Inflammatory macrophage treated with lipopolysaccharide for 1 hour (primary cell): ENCODE measurements around the gene CYS1.

ENCODE experiments used
- DNase-seq, 2 donors: peaks; one replicate each; pipeline ENCODE4 v3.0.0-alpha.2; 2020 to 2022

Gene CYS1

DNA sequence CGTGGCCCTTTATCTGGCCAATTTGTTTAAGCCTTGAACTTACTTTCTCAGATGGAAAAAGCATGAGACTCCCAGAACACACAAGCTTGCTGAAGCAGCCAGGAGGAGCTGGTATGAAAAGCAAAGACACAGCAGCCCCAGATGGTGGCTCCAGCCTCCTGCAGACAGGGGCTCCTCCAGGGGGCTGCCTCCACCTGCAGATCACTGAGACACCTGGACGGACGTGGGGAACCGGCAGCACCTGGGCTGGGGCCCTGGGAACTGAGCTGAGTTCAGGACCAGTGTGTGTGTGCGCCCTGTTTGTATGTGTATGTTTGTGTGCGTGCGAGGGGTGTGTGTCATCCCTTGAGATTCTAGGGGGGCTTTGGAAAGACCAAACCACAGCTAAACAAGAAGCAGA, 8.6 kb downstream of the CYS1 start:
- no peak for DNase-seq

DNA sequence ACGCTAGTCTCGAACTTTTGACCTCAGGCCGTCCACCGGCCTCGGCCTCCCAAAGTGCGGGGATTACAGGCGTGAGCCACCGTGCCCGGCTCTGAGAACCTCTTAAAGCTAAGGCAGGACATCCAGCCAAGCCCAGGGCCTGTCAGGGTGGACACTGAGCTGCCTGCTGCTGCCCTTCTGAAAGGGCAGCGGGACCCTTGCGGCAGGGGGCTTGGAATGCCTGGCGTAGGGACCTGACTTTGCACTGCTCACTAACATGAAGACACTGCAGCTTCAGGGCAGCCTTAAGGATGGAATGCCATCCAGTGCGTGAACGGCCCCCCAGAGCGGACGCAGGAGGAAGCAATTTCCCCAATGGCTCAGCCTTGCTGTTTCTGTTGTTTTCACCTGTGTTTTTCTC, 9.0 kb downstream of the CYS1 start:
- no peak for DNase-seq

GRCh38 chr2:10067881-10068280, 12.3 kb downstream of the CYS1 start:
- no peak for DNase-seq

DNA sequence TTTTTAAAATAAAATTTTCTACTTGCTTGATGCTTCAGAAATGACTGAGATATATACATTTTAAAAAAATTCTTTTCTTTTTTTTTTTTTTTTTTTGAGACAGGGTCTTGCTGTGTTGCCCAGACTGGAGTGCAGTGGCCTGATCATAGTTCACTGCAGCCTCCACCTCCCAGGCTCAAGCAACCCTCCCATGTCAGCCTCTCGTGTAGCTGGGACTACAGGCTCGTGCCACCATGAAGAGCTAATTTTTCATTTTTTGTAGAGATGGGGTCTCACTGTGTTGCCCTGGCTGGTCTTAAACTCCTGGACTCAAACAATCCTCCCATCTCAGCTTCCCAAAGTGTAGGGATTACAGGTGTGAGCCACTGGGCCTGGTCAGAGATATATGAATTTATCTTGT, 12.9 kb downstream of the CYS1 start:
- DNase-seq, result no peak

- DNase-seq, result no peak
Observed at GRCh38 chr2:10065773-10066055, 14.5 kb downstream of the CYS1 start.

GRCh38 chr2:10064932-10065772, 15.1 kb downstream of the CYS1 start:
- no peak for DNase-seq

- no peak for DNase-seq
Observed at GRCh38 chr2:10063566-10063965, 16.6 kb downstream of the CYS1 start.

DNA sequence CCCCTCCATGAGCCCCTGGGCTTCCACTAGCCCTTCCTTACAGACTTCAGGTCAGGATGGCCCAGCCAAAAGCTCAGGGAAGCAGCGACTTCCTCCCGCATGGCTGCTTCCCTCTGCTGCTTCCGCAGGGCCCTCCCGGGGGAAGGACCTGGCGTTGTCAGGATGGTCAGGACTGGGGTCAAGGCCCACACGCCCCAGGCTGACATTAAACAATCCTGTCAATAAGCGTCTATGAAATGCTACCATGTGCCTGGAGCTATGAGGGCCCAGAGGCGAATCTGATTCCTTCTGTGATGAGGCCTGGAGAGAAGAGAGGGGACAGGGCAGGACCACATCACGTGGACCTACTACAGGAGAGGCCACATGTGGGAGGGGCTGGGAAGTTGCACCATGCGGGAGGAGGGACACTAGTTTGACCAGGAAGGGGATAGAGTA, 17.3 kb downstream of the CYS1 start:
- DNase-seq, result no peak

- DNase-seq, result no peak
Observed at GRCh38 chr2:10061221-10061925, 18.8 kb downstream of the CYS1 start.

GRCh38 chr2:10059552-10060335, 20.5 kb downstream of the CYS1 start:
- no peak for DNase-seq

DNA sequence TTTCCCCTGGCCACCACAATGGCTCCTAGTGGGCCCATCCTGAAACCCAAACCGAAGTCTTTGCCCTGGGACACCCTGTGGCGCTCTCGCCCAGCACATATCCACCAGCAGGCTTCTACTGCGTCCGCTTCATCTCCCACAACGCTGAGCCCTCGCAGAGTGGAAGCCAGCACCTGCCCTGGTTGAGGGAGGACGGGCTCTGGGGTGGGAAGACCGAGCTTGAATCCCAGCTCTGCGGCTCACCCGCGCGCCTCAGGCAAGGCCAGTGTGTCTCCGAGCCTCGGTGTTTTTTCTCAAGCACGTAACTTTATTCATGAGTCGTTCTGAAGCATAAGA, 21.2 kb downstream of the CYS1 start:
- DNase-seq, result no peak

- DNase-seq, result no peak
Observed at GRCh38 chr2:10058251-10059015, 21.8 kb downstream of the CYS1 start.

DNA sequence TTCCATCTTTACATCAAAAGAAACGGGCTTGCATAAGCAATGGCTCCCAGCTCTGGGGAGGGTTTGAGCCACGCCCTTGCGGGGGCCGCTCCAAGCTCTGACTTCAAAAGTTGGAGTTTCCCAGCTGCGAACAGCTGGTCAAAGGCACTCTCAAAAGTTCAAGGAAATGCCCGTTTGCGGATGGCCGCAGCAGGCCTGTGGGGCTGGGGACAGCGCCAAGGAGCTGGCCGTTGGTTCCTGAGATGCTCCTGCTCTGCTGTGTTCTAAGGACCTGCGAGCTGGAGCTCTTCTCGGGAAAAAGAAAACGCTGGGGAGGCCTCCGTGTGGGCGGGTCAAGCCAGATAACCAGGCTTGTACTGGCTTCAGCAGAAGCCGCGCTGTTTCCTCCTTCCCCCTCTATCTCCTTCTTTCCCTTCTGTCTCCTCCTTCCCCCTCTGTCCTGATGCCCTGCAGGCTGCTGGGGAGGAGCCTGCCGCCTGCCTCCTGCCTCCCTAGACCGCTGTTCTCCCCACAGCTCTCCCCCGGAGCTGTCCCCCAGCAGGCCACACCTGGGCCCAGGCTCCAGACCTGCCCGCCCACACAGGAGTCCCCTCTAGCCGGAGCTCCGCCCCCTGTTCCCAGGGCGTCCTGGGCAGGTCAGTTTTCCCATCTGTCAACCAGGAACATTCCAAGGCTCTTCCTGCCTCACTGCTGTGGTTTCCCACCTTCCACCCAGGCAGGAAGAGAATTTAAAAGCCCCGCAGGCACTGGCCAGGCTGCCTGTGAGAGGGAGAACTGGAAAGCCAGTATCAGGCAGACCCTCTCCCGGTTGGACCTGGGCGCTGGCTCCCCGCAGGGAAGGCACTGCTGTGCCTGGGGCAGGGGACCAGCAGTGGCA, 22.7 kb downstream of the CYS1 start:
- DNase-seq, result peak; percentile 88 to 92

DNA sequence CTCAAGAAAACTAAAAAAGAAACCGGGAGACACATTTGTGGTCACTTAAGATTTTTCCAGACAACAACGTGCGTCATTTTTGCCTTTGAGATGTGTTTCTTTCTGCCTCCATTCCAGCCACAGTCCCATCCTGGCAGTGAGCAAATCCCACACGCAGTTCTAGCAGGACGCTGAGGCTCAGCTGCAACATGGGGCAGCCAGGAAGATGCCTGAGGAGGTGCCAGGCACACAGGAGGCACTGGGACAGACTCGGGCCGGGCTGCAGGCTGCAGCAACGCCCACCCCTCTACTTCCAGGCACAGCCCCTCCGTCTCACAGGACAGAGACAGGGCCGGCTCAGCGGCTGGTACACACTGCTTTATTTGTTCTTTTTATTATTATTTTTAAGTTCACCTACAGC, 23.8 kb downstream of the CYS1 start:
- DNase-seq, result no peak

DNA sequence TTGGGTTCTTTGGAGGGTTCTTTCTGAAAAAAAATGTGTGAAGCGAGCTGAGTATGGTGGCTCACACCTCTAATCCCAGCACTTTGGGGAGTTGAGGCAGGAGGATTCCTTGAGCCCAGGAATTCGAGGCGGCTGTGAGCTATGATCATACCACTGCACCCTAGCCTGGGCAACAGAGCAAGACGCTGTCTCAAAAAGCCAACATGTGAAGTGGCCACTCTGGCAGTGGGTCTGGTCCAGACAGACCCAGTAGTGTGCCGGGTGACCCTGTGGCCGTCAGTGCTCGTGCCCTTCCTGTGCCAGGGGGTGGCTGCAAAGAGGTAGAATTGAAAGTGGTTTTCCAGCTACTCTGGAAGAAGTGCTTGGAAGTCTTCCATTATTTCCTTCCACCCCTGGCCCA, 25.2 kb downstream of the CYS1 start:
- DNase-seq, result no peak

- no peak for DNase-seq
Observed at GRCh38 chr2:10054424-10054823, 25.8 kb downstream of the CYS1 start.

- no peak for DNase-seq
Observed at GRCh38 chr2:10053351-10053750, 26.9 kb downstream of the CYS1 start.

DNA sequence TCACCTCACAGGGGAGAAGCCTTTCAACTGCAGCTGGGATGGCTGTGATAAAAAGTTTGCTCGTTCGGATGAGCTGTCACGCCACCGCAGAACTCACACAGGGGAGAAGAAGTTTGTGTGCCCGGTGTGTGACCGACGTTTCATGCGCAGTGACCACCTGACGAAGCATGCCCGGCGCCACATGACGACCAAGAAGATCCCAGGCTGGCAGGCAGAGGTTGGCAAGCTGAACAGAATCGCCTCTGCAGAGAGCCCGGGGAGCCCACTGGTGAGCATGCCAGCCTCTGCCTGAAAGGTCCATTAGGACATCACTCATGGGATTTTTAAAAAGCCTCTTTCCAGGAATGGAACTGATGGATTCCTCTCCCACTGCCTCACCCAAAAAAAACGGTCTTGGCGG, 28.0 kb downstream of the CYS1 start:
- no peak for DNase-seq

GRCh38 chr2:10048501-10049171, 31.6 kb downstream of the CYS1 start:
- DNase-seq, result peak; percentile 43 to 68

- no peak for DNase-seq
Observed at GRCh38 chr2:10047616-10048500, 32.4 kb downstream of the CYS1 start.

DNA sequence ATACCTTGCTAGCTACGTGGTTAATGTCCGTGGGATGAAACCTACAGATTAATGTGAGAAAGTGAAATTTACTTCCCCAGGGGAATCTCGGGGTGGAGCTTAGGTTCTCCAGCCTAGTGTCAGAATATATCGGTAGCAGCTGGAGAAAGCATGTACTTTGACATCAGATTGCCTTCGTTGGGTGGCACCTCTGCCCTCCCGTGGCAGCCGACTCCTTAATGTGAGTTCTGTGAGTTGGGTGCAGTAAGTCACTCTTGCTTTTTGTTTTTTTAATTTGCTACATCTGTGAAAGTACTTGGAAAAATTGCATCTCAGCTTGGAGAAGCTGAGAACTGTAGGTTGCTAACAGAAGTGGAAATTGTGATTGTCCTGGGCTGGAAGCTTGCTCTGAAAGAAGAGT, 33.3 kb downstream of the CYS1 start:
- DNase-seq, result no peak
